GM23338 (cell line): Measurements from ENCODE around the gene SLC12A6. TPM values are rescaled to one million over a fixed set of nuclear protein-coding genes. Genes with fewer than 3 reads are reported as not detected.

Source experiments
- ATAC-seq: fragments of 200-7000 bp; cut with Tn5 transposase; 3 replicates; pipeline ENCODE4 v1.9.1; 2020
- DNase-seq: peaks from one replicate; pipeline ENCODE4 v3.0.0-alpha.2; 2015; ENCODE audit warnings: low spot score
- H2AFZ ChIP-seq: fragments of 200-600 bp; sonication (generic); 2 replicates; pipeline ENCODE4 v1.8.0; 2016; ENCODE audit warnings: antibody characterized with exemption, mild to moderate bottlenecking, moderate library complexity
- H3F3A ChIP-seq: fragments of 200-600 bp; sonication (generic); replicated peaks from 2 replicates; pipeline ENCODE4 v1.8.0; 2017; ENCODE audit warnings: antibody characterized with exemption, mixed run types, low read depth
- H3K27ac ChIP-seq: fragments of 200-600 bp; sonication (generic); 2 replicates; pipeline ENCODE4 v1.6.1; 2016; ENCODE audit warnings: low read depth
- H3K27me3 ChIP-seq: fragments of 200-600 bp; sonication (generic); 2 replicates; pipeline ENCODE4 v1.8.0; 2016; ENCODE audit warnings: mild to moderate bottlenecking, mixed run types, moderate library complexity; ENCODE audit not compliant: insufficient read depth
- H3K36me3 ChIP-seq: fragments of 200-600 bp; sonication (generic); 2 replicates; pipeline ENCODE4 v1.8.0; 2016; ENCODE audit warnings: mild to moderate bottlenecking; ENCODE audit not compliant: insufficient read depth
- H3K4me1 ChIP-seq: fragments of 200-600 bp; sonication (generic); 2 replicates; pipeline ENCODE4 v1.8.0; 2016; ENCODE audit warnings: mild to moderate bottlenecking, moderate library complexity; ENCODE audit not compliant: insufficient read depth
- H3K4me2 ChIP-seq: fragments of 200-600 bp; sonication (generic); 2 replicates; pipeline ENCODE4 v1.7.1; 2017; ENCODE audit warnings: mixed run types
- H3K4me3 ChIP-seq: fragments of 200-600 bp; sonication (generic); 2 replicates; pipeline ENCODE4 v1.6.1; 2016; ENCODE audit warnings: mixed run types
- H3K79me2 ChIP-seq: fragments of 200-600 bp; sonication (generic); replicated peaks from 2 replicates; pipeline ENCODE4 v1.8.0; 2017; ENCODE audit warnings: mild to moderate bottlenecking; ENCODE audit not compliant: insufficient read depth
- H3K9me2 ChIP-seq: fragments of 200-600 bp; sonication (generic); 2 replicates; pipeline ENCODE4 v1.8.0; 2017; ENCODE audit not compliant: insufficient read depth
- H4K20me1 ChIP-seq: fragments of 200-600 bp; sonication (generic); replicated peaks from 2 replicates; pipeline ENCODE4 v1.8.0; 2017; ENCODE audit warnings: mild to moderate bottlenecking; ENCODE audit not compliant: insufficient read depth
- H3K27ac Mint-ChIP-seq: 2 replicates; pipeline ENCODE4 v1.8.0; 2020; ENCODE audit warnings: inconsistent platforms, mild to moderate bottlenecking, moderate library complexity, mixed read lengths
- H3K27me3 Mint-ChIP-seq: 3 replicates; pipeline ENCODE4 v1.8.0; 2022; ENCODE audit warnings: low read depth, mild to moderate bottlenecking, moderate library complexity, mixed read lengths, inconsistent platforms; ENCODE audit not compliant: insufficient read depth, poor library complexity
- H3K36me3 Mint-ChIP-seq: 3 replicates; pipeline ENCODE4 v1.8.0; 2021; ENCODE audit warnings: low read depth, mild to moderate bottlenecking, inconsistent platforms, moderate library complexity, mixed read lengths
- H3K4me1 Mint-ChIP-seq: 3 replicates; pipeline ENCODE4 v1.8.0; 2020; ENCODE audit warnings: mild to moderate bottlenecking, inconsistent platforms, mixed read lengths
- H3K4me3 Mint-ChIP-seq: 3 replicates; pipeline ENCODE4 v1.8.0; 2021; ENCODE audit warnings: moderate library complexity, mild to moderate bottlenecking, inconsistent platforms, mixed read lengths
- H3K9me3 Mint-ChIP-seq: 3 replicates; pipeline ENCODE4 v1.8.0; 2020; ENCODE audit warnings: moderate library complexity, mild to moderate bottlenecking, inconsistent platforms, mixed read lengths
- CREB1 ChIP-seq: fragments of 250-450 bp; sonication (Bioruptor Pico); IDR thresholded peaks from 2 replicates; pipeline ENCODE4 v1.5.0; 2020; ENCODE audit warnings: low read depth, mild to moderate bottlenecking, moderate library complexity
- CTCF ChIP-seq, 2 experiments: fragments of 200-600 bp in 1 of 2; sonication (generic) in 1 of 2; conservative IDR thresholded peaks; 2 replicates each; pipeline versions ENCODE4 v1.5.1 to v1.6.1; 2016 to 2017; ENCODE audit warnings: antibody characterized with exemption in 2 of 2, low read depth in 2 of 2, mild to moderate bottlenecking in 2 of 2, moderate library complexity in 1 of 2
- JUNB ChIP-seq: IDR thresholded peaks from one replicate; pipeline ENCODE4 v1.6.1; 2016; ENCODE audit warnings: antibody characterized with exemption; ENCODE audit not compliant: unreplicated experiment
- POLR2AphosphoS5 ChIP-seq: IDR thresholded peaks from 2 replicates; pipeline ENCODE4 v1.6.1; 2016; ENCODE audit warnings: antibody characterized with exemption, low read depth
- REST ChIP-seq: IDR thresholded peaks from one replicate; pipeline ENCODE4 v1.6.1; 2018; ENCODE audit warnings: antibody characterized with exemption; ENCODE audit not compliant: unreplicated experiment
- STAT1 ChIP-seq: IDR thresholded peaks from one replicate; pipeline ENCODE4 v1.6.1; 2016; ENCODE audit warnings: antibody characterized with exemption; ENCODE audit not compliant: unreplicated experiment
- ZNF331 ChIP-seq: fragments of 250-450 bp; sonication (Bioruptor Pico); IDR thresholded peaks from 2 replicates; pipeline ENCODE4 v1.5.0; 2020; ENCODE audit warnings: low read depth, mild to moderate bottlenecking, moderate library complexity
- ZNF462 ChIP-seq: fragments of 250-450 bp; sonication (Bioruptor Pico); IDR thresholded peaks from 2 replicates; pipeline ENCODE4 v1.5.0; 2020; ENCODE audit warnings: mild to moderate bottlenecking, moderate library complexity
- polyA plus RNA-seq: library from polyadenylated mRNA; unstranded; fragments of >200 nt; fragmentation: Nextera tagmentation; extraction: Ambion mirVana; gene quantifications from 2 replicates; pipeline ENCODE4 v1.2.1, GENCODE V29; 2016
- total RNA-seq: library from RNA; depleted of rRNA; stranded (reverse); fragments of >200 nt; shearing (Covaris generic); gene quantifications from 2 replicates; pipeline ENCODE4 v1.2.3, GENCODE V29; 2014

Gene SLC12A6
- total and polyA plus RNA-seq, 2 experiments from 2014 or later = 2.4 to 14.1 TPM

- H4K20me1 ChIP-seq = peaks cover 5% of the 10 kb centered on the region
- peak; percentile 84 to 94 for TF ChIP-seq CTCF (conservative IDR thresholded peaks at IDR 0.05; ENCODE audit: low read depth in 2 of 2)
- TF ChIP-seq STAT1 = no peak
- TF ChIP-seq POLR2AphosphoS5 = peak; percentile 83
- no peaks in the 10 kb centered on the region for H3K9me2 ChIP-seq
- H3K4me2 ChIP-seq = peak within 1 kb of the TSS; percentile 84
- Mint-ChIP-seq H3K36me3 (peaks cover 9% of the 10 kb centered on the region; the same call in 2 of the 3 replicates), H3K9me3 (no peaks in the 10 kb centered on the region), H3K4me1 (peaks cover 38% of the 10 kb centered on the region), H3K4me3 (peak within 1 kb of the TSS; percentile 92), H3K27ac (peak within 1 kb of the TSS; percentile 86), H3K27me3 (peaks cover 4% of the 10 kb centered on the region)
- H2AFZ ChIP-seq = no peak within 1 kb of the TSS
- no peaks in the 10 kb centered on the region for H3K27me3 ChIP-seq
- no peaks in the 10 kb centered on the region for H3F3A ChIP-seq
- peaks cover 36% of the 10 kb centered on the region for H3K4me1 ChIP-seq
- H3K79me2 ChIP-seq = peaks cover 46% of the 10 kb centered on the region
- DNase-seq (peak; percentile 98), ATAC-seq (peak; percentile 82)
- peak within 1 kb of the TSS; percentile 63 for H3K4me3 ChIP-seq
- H3K27ac ChIP-seq = peak within 1 kb of the TSS; percentile 87
- no peaks in the 10 kb centered on the region for H3K36me3 ChIP-seq
Observed at GRCh38 chr15:34209421-34210282, 127.9 kb downstream of the SLC12A6 start, which contains the start of gene KATNBL1. Gene KATNBL1 (minus strand): TSS chr15:34210096. CDS start chr15:34163676, 46,420 bp downstream.

GRCh38 chr15:34206011-34206410, 131.6 kb downstream of the SLC12A6 start:
- Histone ChIP-seq H3K9me2 (no peaks in the 10 kb centered on the region), H4K20me1 (peaks cover 25% of the 10 kb centered on the region), H2AFZ (no peak overlapping the region), H3K4me2 (no peak overlapping the region), H3K27me3 (no peaks in the 10 kb centered on the region), H3K4me1 (peaks cover 11% of the 10 kb centered on the region; the same call in 1 of the 2 replicates), H3K79me2 (peaks cover 82% of the 10 kb centered on the region), H3K4me3 (no peak overlapping the region), H3K27ac (no peak overlapping the region), H3K36me3 (no peaks in the 10 kb centered on the region), H3F3A (no peaks in the 10 kb centered on the region)
- no peak overlapping the region for H3K27ac Mint-ChIP-seq
- H3K27me3 Mint-ChIP-seq = peaks cover 2% of the 10 kb centered on the region
- no peak for DNase-seq
- peaks cover 2% of the 10 kb centered on the region; the same call in 1 of the 3 replicates for H3K9me3 Mint-ChIP-seq
- no peak for ATAC-seq
- H3K4me1 Mint-ChIP-seq = peaks cover 8% of the 10 kb centered on the region; the same call in 1 of the 3 replicates
- H3K36me3 Mint-ChIP-seq = peaks cover 17% of the 10 kb centered on the region; the same call in 2 of the 3 replicates
- no peak overlapping the region for H3K4me3 Mint-ChIP-seq
- TF ChIP-seq ZNF331 (CRISPR knock-in tag) (no peak), REST (no peak), POLR2AphosphoS5 (no peak), JUNB (no peak), STAT1 (no peak), ZNF462 (CRISPR knock-in tag) (no peak), CREB1 (CRISPR knock-in tag) (no peak)
